DOHH2 (cell line): ENCODE measurements around the gene TNFRSF11A.

Experiments
- H3F3A ChIP-seq: fragments of 200-600 bp; sonication (generic), shearing (Covaris generic); 2 replicates; pipeline ENCODE4 v1.6.0; 2016; ENCODE audit warnings: antibody characterized with exemption, mild to moderate bottlenecking; ENCODE audit not compliant: control insufficient read depth, insufficient read depth
- H3K27ac ChIP-seq: fragments of 200-600 bp; sonication (generic); 2 replicates; pipeline ENCODE4 v1.5.1; 2014; ENCODE audit warnings: low read depth, mild to moderate bottlenecking, low read length, moderate library complexity
- H3K27me3 ChIP-seq: fragments of 200-600 bp; sonication (generic); 2 replicates; pipeline ENCODE4 v1.6.1; 2014; ENCODE audit warnings: mild to moderate bottlenecking, low read length, mixed read lengths; ENCODE audit not compliant: control insufficient read depth
- H3K36me3 ChIP-seq: fragments of 200-600 bp; sonication (generic); 2 replicates; pipeline ENCODE4 v1.6.1; 2014; ENCODE audit warnings: mild to moderate bottlenecking, low read length, moderate library complexity, mixed read lengths; ENCODE audit not compliant: control insufficient read depth
- H3K4me1 ChIP-seq: fragments of 200-600 bp; sonication (generic); 2 replicates; pipeline ENCODE4 v1.6.1; 2014; ENCODE audit warnings: mild to moderate bottlenecking, low read length, mixed read lengths; ENCODE audit not compliant: control insufficient read depth
- H3K4me2 ChIP-seq: fragments of 200-600 bp; sonication (generic); 2 replicates; pipeline ENCODE4 v1.6.0; 2014; ENCODE audit warnings: mild to moderate bottlenecking, low read length, moderate library complexity
- H3K4me3 ChIP-seq: fragments of 200-600 bp; sonication (generic); 2 replicates; pipeline ENCODE4 v1.5.1; 2014; ENCODE audit warnings: mild to moderate bottlenecking, low read length, mixed read lengths
- H3K79me2 ChIP-seq: fragments of 200-600 bp; sonication (generic); 2 replicates; pipeline ENCODE4 v1.6.1; 2014; ENCODE audit warnings: mild to moderate bottlenecking, low read length, mixed read lengths; ENCODE audit not compliant: control insufficient read depth
- H3K9me2 ChIP-seq: fragments of 200-600 bp; sonication (generic); replicated peaks from 2 replicates; pipeline ENCODE4 v1.6.1; 2014; ENCODE audit warnings: mild to moderate bottlenecking, low read length, mixed read lengths; ENCODE audit not compliant: control insufficient read depth
- H3K9me3 ChIP-seq: fragments of 200-600 bp; sonication (generic); 2 replicates; pipeline ENCODE4 v1.6.1; 2014; ENCODE audit warnings: antibody characterized with exemption, low read length, mixed read lengths; ENCODE audit not compliant: control insufficient read depth, insufficient read depth
- H4K20me1 ChIP-seq: fragments of 200-600 bp; sonication (generic); 2 replicates; pipeline ENCODE4 v1.6.0; 2014; ENCODE audit warnings: low read depth, mild to moderate bottlenecking, antibody characterized with exemption, low read length, moderate library complexity; ENCODE audit not compliant: control insufficient read depth, insufficient read depth
- CTCF ChIP-seq: fragments of 200-600 bp; sonication (generic); IDR thresholded peaks from one replicate; pipeline ENCODE4 v1.5.1; 2014; ENCODE audit warnings: antibody characterized with exemption, mild to moderate bottlenecking, low read depth, low read length; ENCODE audit not compliant: poor library complexity, severe bottlenecking
- EZH2phosphoT487 ChIP-seq: fragments of 200-600 bp; sonication (generic); IDR thresholded peaks from 2 replicates; pipeline ENCODE4 v1.6.1; 2017; ENCODE audit warnings: borderline replicate concordance, mild to moderate bottlenecking, antibody characterized with exemption, low read length, moderate library complexity, mixed read lengths

TNFRSF11A gene

DNA sequence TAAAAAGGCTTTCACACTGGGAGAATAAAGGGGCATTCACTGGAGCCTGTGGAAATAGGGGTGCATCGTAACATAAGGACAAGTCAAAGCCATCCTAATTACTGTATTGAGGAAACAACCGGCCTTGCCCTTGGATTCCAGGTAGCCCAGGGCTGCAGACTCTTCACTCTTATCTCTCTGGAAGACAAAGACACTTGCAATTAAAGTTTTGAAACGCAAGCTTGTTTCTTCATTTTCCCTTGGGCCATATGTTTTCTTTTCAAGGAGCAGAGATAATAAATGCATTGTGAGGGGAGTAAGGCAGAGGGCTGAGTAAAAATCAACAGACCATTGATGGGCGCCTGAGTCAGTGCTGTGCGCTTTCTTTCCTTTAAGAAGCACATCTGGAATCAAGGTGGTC, 11.5 kb downstream of the TNFRSF11A start:
- H3K79me2 ChIP-seq = no peaks in the 10 kb centered on the region
- H4K20me1 ChIP-seq = no peaks in the 10 kb centered on the region
- no peaks in the 10 kb centered on the region for H3K36me3 ChIP-seq
- H3K4me2 ChIP-seq = no peak overlapping the region
- no peaks in the 10 kb centered on the region for H3K9me3 ChIP-seq
- H3K27ac ChIP-seq = no peak overlapping the region
- H3K9me2 ChIP-seq = no peaks in the 10 kb centered on the region
- H3K4me1 ChIP-seq = peaks cover 8% of the 10 kb centered on the region
- H3K27me3 ChIP-seq = peaks cover 9% of the 10 kb centered on the region
- no peak overlapping the region for H3K4me3 ChIP-seq
- TF ChIP-seq EZH2phosphoT487 (no peak), CTCF (no peak)
- H3F3A ChIP-seq = no peaks in the 10 kb centered on the region

GRCh38 chr18:62337336-62337735, 12.2 kb downstream of the TNFRSF11A start:
- Histone ChIP-seq H3K27ac (no peak overlapping the region), H3K36me3 (no peaks in the 10 kb centered on the region), H3K4me1 (peaks cover under 1% of the 10 kb centered on the region), H3K4me2 (no peak overlapping the region), H3K9me2 (no peaks in the 10 kb centered on the region), H3F3A (no peaks in the 10 kb centered on the region), H3K9me3 (no peaks in the 10 kb centered on the region), H3K27me3 (peaks cover 9% of the 10 kb centered on the region), H3K79me2 (no peaks in the 10 kb centered on the region), H4K20me1 (no peaks in the 10 kb centered on the region), H3K4me3 (no peak overlapping the region)
- TF ChIP-seq EZH2phosphoT487 (no peak), CTCF (no peak)

GRCh38 chr18:62338446-62339105, 13.5 kb downstream of the TNFRSF11A start:
- H3K27me3 ChIP-seq = peaks cover 9% of the 10 kb centered on the region
- H3F3A ChIP-seq = no peaks in the 10 kb centered on the region
- H3K9me2 ChIP-seq = no peaks in the 10 kb centered on the region
- no peaks in the 10 kb centered on the region for H3K4me1 ChIP-seq
- H3K79me2 ChIP-seq = no peaks in the 10 kb centered on the region
- no peak overlapping the region for H3K4me3 ChIP-seq
- H3K27ac ChIP-seq = no peak overlapping the region
- H3K36me3 ChIP-seq = no peaks in the 10 kb centered on the region
- H3K9me3 ChIP-seq = no peaks in the 10 kb centered on the region
- no peak overlapping the region for H3K4me2 ChIP-seq
- TF ChIP-seq EZH2phosphoT487 (no peak), CTCF (no peak)
- H4K20me1 ChIP-seq = no peaks in the 10 kb centered on the region
